GM10248 (cell line): Measurements from ENCODE around the gene MTERF2.
"Not testable (repeated sequence)": the region's sequence is repeated elsewhere in the genome, so short reads cannot be mapped to it uniquely, and the experiment has no call there.

Source experiments
- CTCF ChIA-PET: fragments of 300-600 bp; sonication (Branson Sonifier 250); formaldehyde crosslinking; extraction: SDS; loops from one replicate; lab custom pipeline; 2021; ENCODE audit warnings: antibody characterized with exemption; lab: Yijun Ruan, JAX
- POLR2A ChIA-PET: fragments of 350-650 bp; sonication (Branson Sonifier 250); formaldehyde crosslinking; extraction: SDS; loops from one replicate; lab custom pipeline; 2020; ENCODE audit warnings: antibody characterized with exemption; lab: Yijun Ruan, JAX
- DNase-seq: peaks from one replicate; pipeline ENCODE4 v3.0.0; 2012; ENCODE audit errors: extremely low spot score
- CTCF ChIP-seq: IDR thresholded peaks from 2 replicates; pipeline ENCODE4 v1.5.1; 2012; ENCODE audit warnings: mild to moderate bottlenecking, low read depth; ENCODE audit errors: extremely low read depth, missing control alignments, control extremely low read depth

MTERF2 gene

GRCh38 chr12:107027636-107028053, 40.7 kb upstream of the MTERF2 start:
- no peak for DNase-seq
- POLR2A ChIA-PET, result no interaction called here

GRCh38 chr12:107026806-107027635, 40.1 kb upstream of the MTERF2 start:
- no peak for DNase-seq
- ChIA-PET POLR2A (no interaction called here), CTCF (no interaction called here)
- no peak for TF ChIP-seq CTCF

More at GRCh38 chr12:107027636-107028053, 40.7 kb upstream of the MTERF2 start:
- TF ChIP-seq CTCF, result no peak
- CTCF ChIA-PET, result no interaction called here

GRCh38 chr12:107026356-107026755, 39.4 kb upstream of the MTERF2 start:
- DNase-seq, CTCF ChIA-PET, POLR2A ChIA-PET: not testable (repeated sequence)

- ChIA-PET POLR2A (no interaction called here), CTCF (no interaction called here)
- no peak for TF ChIP-seq CTCF
- DNase-seq, result no peak
Observed at GRCh38 chr12:107025671-107026070, 38.7 kb upstream of the MTERF2 start.

- POLR2A ChIA-PET, result no interaction called here
- no peak for TF ChIP-seq CTCF
- CTCF ChIA-PET, result interaction anchor here (1.0 to 1.4 kb wide), 2 partner anchors 15 to 19 kb away, joined by 4 read pairs; no protein-coding TSS in a partner anchor
- DNase-seq, result no peak
Observed at GRCh38 chr12:107019546-107019945, 32.6 kb upstream of the MTERF2 start.

GRCh38 chr12:107017042-107017441, 30.1 kb upstream of the MTERF2 start:
- ChIA-PET CTCF (interaction anchor here (1.9 kb wide), 1 partner anchor 13 kb away, joined by 7 read pairs; no protein-coding TSS in a partner anchor), POLR2A (no interaction called here)
- TF ChIP-seq CTCF, result no peak
- no peak for DNase-seq

- ChIA-PET POLR2A (no interaction called here), CTCF (interaction anchor here (1.5 kb wide), 1 partner anchor 16 kb away, joined by 5 read pairs; no protein-coding TSS in a partner anchor)
- DNase-seq, result no peak
- TF ChIP-seq CTCF, result no peak
Observed at GRCh38 chr12:107014055-107014454, 27.1 kb upstream of the MTERF2 start.
